ENCODE measurements around the gene HNRNPLL. TPM values are rescaled to one million over a fixed set of nuclear protein-coding genes. Genes with fewer than 3 reads are reported as not detected.
"Not testable (repeated sequence)": the region's sequence is repeated elsewhere in the genome, so short reads cannot be mapped to it uniquely, and the experiment has no call there.

HNRNPLL gene
- total RNA-seq, result 36.2 and 44.1 TPM in 2 replicates
- polyA plus RNA-seq (2012), result 24.6 TPM

DNA sequence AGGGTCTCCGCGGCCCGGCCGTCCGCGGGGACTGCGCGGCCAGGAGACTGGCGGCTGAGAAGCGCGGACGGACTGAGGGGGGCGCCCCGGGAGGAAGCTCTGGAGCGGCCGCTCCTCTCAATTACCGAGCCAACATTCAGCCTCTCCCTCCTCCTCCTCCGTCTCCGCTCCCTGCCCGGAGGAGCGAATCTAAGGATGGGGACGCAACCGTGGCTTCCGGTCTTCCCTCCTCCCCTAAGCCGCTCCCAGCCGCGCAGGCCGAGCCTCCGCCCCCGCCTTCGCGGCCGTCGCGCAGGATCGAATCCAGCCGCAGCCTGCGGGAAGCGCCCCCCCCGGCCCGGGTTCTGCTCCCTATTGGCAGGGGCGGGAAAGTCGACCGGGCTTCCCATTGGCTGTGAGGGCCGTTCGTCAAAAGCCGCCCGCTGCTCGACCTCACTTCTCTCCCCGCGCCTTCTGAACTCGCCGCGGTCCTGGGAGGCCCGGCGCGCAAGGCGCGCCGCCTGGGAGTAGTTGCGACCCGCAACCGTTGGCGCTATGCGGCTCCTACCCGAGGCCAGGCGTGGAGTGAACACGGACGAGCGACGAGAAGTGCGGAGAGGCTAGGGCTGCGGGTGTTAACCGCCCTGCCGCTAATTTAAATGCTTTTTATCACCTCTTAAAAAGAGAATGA lies at the start of gene HNRNPLL:
Gene HNRNPLL (minus strand): TSS at position 197 of the 670 bp plus-strand sequence. CDS start 302 bp downstream, outside the sequence.
- DNase-seq (ENCODE audit: low read depth), result peak; percentile 99

DNA sequence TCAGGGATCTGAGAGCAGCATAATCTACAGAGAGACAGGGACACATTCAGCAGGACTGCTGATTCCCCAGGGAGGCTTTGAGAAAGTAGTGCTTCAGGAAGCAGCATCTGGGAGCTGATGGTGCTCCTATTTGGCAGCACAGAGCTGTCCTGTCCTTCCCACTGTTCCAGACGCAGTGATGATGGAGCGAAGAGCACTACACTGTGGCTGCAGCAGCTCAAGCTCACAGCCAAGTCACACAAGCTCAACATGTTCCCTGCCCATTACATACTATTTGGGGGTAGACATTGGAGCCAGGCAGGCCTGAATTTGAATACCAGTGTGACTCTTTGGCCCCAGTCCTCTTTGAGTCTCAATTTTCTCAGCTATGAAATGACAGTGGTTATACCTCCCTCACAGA lies 48.0 kb upstream of the HNRNPLL start:
- no peak for DNase-seq (ENCODE audit: low read depth)

DNA sequence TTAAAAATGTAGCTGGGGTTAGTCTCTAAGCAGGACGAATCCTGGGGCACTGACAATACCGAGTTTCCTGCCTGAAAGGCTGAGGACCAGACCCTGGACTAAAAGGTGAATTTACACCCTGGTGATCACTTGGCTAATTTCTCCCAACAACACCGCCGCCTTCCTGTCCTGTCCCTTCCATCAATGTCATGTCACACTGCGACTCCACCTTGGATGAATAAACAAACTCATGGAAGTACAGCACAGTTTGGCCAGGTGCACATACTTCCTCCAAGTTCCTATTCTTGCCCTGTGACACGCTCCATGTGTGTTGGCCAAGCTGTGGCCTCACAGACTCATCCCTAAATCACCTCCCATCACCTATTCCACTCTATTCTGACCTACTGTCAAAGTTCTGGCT lies 47.3 kb upstream of the HNRNPLL start:
- no peak for DNase-seq (ENCODE audit: low read depth)

DNA sequence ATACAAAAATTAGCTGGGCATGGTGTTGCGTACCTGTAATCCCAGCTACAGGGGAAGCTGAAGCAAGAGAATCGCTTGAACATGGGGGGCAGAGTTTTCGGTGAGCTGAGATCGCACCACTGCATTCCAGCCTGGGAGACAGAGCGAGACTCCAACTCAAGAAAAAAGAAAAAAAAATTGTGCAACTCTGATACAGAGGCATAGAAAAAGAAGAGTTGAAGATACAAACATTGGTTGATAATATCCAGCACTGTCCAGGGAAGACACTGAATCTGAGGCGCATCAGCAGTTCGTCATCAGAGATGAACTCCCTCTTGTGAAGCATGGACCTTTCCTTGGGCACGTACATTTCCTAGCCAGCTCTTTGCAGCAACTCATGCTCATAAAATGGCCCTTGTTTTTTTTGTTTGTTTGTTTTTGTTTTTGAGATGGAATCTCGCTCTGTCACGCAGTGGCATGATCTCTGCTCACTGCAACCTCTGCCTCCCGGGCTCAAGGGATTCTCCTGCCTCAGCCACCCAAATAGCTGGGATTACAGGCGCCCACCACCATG lies 46.5 kb upstream of the HNRNPLL start:
- DNase-seq (ENCODE audit: low read depth), result no peak

DNA sequence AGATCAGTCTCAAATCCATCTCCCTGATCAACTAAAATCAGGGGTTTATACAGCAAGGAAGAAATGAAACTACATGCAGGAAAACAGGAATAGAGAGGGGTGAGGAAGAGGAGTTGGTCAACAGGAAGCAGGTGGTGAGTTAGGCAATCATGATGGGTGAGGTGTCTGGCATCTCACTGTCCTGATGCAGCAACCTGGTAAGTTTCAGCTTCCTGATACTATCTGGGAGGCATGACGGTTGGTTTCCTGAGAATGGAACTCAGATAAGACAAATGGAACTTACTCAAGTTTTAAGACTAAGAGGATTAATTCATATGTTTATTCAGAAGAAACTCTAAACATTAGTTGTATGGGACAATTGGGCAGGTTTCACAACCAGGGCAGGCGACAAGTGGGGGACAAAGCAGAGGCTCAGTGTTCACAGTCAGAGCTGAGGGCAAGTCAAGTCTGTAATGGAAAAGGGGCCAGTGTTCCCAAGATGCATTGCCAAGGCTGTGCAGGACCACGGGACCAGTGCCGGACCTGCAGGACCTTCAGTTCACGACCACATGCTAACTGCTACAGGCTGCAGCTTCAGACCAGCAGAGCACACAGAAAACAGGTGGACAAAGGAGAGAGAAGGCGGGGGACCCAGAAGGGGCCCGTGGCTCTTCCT lies 45.5 kb upstream of the HNRNPLL start:
- DNase-seq (ENCODE audit: low read depth), result no peak

DNA sequence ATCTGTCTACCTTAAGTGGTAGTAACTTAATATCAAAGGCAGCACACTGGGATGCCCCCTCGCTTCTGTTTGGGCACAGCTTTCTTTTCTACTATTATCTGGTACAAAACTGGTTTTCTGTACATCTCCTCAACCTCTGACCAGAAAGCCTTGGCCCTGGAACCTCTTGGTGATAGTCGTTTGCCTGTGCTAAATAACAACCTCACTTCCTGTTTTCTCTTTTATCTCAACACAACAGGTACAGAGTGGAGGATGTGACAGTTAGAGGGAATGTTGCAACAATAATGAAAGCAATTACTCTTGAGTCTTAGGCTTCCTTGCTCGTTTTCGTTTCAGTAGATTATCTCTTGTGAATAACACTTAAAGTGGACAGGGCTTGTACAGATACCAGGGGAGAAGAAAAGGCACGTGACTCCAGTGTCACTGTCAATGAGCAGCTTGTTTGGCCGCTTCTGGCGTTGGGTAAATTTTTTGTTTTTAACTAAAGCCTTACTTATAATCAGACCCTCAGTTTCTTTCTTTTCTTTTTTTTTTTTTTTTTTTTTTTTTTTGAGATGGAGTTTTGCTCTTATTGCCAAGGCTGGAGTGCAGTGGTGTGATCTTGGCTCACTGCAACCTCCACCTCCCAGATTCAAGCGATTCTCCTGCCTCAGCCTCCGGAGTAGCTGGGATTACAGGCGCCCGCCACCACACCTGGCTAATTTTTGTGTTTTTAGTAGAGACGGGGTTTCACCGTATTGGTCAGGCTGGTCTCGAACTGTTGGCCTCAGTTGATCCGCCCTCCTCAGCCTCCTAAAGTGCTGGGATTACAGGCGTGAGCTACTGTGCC lies 41.2 kb upstream of the HNRNPLL start:
- DNase-seq (ENCODE audit: low read depth), result not testable (repeated sequence)

DNA sequence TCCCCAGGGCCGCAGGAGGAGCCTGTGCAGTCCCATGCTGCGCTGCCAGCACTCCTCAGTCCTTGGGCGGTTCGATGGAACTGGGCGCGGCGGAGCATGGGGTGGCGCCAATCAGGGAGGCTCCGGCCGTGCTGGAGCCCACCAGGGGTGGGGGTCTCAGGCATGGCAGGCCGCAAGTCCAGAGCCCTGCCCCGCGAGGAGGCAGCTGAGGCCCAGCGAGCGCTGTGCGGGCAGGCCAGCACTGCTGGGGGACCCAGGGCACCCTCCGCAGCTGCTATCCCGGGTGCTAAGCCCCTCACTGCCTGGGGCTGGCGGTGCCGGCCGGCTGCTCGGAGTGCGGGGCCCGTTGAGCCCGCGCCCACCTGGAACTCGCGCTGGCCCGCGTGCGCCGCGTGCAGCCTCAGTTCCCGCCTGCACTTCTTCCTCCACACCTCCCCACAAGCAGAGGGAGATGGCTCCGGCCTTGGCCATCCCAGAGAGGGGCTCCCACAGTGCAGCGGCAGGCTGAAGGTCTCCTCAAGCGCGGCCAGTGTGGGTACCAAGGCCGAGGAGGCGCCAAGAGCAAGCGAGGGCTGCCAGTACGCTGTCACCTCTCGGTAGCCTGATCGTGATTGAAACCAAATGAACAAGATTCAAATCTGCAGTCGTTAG lies 40.4 kb upstream of the HNRNPLL start:
- no peak for DNase-seq (ENCODE audit: low read depth)

DNA sequence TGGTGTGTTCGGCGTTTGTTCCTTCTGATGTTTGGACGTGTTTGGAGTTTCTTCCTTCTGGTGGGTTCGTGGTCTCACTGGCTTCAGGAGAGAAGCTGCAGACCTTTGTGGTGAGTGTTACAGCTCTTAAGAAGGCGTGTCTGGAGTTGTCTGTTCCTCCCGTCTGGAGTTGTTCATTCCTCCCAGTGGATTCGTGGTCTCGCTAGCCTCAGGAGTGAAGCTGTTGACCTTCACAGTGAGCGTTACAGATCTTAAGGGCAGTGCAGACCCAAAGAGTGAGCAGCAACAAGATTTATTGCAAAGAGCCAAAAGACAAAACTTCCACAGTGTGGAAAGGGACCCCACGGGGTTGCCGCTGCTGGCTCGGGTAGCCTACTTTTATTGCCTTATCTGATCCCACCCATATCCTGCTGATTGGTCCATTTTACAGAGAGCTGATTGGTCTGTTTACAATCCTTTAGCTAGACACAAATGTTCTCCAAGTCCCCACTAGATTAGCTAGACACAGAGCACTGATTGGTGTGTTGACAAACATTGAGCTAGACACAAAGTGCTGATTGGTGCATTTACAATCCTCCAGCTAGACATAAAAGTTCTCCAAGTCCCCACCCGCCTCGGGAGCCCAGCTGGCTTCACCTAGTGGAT lies 39.8 kb upstream of the HNRNPLL start:
- DNase-seq (ENCODE audit: low read depth), result peak; percentile 22

DNA sequence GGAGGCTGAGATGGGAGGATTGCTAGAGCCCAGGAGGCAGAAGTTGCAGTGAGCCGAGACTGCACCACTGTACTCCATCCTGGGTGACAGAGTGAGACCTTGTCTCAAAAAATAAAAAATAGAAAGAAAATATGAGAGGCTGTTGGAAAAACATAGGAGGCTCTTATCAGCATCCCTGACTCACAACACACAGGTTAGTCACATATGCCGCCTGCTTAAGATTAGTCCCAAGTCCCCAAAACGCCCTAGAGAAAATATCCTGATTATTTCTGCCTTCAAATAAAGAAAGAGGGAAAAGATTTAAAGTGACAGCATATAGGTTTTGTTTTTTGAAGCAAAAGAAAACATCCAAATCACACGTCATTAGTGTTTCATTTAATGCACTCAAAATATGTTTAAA lies 33.3 kb upstream of the HNRNPLL start:
- no peak for DNase-seq (ENCODE audit: low read depth)

DNA sequence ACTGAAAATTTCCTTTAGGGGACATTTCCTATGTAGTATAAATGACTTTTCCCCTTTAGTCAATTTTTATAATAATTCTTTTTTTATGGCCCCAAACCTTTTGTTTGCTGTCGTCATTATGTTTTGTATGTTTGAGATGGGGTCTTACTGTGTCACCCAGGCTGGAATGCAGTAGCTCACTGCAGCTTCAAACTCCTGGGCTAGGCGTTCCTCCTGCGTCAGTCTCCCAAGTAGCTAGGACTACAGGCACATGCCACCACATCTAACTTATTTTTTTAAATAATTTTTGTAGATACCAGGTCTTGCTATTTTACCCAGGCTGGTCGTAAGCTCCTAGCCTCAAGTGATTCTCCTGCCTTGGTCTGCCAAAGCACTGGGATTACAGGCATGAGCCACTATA lies 32.4 kb upstream of the HNRNPLL start:
- no peak for DNase-seq (ENCODE audit: low read depth)

DNA sequence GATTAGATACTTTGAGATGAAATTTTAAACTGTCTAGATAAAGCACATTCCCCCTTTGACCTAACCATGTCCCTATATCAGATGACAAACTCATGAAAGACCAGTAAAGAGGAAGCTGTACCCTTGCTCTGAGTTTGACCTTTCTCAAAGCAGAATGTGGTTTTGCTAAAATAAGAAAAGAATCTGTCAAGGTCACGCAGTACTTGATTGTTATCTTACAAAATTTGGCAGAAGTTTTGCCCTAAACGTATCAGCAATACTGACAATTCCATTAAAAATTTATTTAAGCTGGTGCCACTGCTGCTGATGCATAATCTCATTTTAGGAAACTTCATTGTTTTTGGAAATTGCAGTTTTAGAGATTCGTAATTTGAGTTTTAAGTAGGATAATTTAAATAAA lies 32.0 kb upstream of the HNRNPLL start:
- DNase-seq (ENCODE audit: low read depth), result no peak

DNA sequence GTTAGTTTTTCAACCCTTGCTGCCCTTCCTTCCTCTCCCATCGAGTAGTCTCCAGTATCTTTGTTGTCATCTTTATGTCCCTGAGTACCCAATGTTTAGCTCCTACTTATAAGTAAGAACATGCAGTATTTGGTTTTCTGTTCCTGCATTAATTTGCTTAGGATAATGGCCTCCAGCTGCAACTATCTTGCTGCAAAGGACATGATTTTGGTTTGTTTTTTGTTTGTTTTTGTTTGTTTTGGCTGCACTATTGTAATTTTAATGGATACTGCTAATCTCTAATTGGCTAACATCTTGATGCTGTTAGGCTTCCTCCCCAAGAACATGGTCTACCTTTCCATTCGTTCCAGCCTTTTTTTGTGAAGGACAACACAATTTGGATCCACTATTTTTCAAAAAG lies 31.2 kb upstream of the HNRNPLL start:
- no peak for DNase-seq (ENCODE audit: low read depth)

DNA sequence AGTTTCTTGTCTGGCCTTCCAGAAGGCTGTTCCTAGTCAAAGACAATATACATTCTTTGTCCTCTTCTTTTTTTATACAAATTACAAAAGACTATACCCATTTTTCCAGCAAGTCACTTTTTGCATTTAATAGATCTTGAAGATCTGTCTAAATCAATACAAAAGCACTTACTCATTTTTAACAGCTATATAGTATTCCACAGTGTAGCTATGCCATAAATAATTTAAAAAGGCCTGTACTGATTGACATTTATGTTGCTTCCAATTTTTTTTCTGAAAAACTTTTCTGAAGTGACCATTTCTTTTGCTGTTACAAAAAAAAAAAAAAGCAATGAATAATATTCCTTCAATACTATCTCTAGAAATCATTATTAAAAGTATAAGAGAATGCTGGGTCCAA lies 30.3 kb upstream of the HNRNPLL start:
- DNase-seq (ENCODE audit: low read depth), result no peak

DNA sequence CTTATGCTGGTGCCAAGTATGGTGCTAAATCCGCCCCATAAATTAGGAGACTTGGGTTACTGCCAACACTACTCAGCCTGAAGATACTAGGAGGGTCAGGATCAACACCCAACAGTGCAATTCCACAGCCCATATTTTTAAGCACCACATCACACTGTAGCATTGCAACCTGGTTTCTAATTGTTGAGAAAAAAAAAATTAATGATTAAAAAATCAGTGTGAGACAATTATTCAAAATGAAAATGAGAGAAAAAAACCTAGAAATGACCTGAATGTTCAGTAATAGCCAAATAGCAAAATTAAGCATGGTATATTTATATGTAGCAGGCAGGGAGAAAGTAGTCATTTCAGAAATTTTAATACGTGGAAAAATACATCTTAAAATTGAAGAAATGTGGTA lies 29.2 kb upstream of the HNRNPLL start:
- no peak for DNase-seq (ENCODE audit: low read depth)

DNA sequence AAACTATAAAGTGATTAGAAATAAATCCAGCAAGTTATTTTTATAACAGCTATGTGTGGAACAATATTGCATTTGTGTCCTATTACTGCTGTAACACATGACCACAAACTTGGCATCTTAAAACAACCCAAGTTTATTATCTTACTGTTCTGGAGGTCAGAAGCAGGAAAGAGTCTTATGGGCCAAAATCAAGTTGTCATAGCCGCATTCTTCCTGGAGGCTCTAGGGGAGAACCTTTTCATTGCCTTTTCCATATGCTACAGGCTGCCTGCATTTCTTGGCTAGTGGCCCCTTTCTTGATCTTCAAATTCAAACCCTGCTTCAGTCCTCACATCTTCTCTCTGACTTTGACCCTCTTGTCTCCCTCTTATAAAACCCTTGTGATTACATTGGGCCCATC lies 27.0 kb upstream of the HNRNPLL start:
- DNase-seq (ENCODE audit: low read depth), result no peak

DNA sequence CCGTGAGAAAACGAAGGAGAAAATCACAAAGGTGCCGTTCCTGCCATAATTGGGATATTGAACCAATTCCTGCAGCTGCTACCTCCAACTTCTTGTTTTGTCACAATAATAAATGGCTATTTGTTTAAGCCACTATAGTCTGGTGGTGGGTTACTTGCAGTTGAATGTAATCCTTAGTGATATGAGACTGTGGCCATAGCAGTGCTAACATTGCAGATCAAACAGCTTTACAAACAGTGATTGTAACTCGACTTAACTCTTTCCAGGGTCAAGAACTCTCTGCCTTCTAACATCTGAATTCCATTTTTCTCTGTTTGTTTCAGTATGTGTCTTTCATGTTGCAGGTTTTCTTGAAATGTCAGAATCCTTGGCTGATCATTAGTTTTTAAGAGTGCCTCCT lies 24.7 kb upstream of the HNRNPLL start:
- DNase-seq (ENCODE audit: low read depth), result no peak

DNA sequence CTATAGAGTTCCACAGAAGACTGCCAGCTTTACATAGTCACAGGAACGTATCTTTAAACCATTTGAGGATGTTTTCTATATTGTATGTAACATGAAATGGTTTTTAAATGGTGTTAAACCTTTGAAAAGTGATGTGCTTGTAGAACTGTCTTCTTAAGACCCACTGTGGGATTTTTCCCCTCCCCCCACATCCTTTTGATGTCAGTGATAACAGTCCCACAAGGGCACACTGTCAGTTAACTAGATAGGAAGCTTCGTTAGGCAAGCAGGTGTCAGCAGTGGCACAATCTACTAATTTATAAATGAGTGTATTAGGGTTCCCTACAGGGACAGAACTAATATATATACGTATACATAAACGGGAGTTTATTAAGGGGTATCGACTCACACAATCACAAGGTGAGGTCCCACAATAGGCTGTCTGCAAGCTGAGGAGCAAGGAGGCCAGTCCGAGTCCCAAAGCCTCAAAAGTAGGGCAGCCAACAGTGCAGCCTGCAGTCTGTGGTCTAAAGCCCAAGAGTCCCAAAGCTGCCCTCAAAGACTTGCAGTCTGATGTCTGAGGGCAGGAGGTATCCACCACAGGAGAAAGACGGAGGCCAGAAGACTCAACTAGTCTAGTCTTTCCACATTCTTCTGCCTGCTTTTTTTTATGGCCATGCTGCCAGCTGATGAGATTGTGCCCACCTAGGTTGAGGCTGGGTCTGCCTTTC lies 23.8 kb upstream of the HNRNPLL start:
- DNase-seq (ENCODE audit: low read depth), result no peak

DNA sequence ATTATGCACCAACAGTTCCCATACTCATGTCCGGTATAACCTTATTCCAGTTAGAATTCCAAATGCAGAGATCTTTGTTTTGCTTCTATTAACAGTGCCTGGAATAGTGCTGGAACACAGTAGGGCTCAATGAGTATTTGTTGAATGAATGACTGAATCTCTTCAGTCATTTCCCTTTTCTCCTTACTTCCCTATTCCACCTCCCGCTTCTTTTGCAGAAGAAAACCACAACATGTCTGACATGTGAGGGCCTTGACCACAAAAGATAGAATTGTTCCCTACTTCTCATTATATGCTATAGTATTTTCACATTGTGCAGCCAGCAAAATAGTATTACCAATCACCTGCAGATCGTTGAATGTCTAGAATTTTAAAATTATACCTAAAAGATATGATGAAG lies 19.5 kb upstream of the HNRNPLL start:
- no peak for DNase-seq (ENCODE audit: low read depth)

DNA sequence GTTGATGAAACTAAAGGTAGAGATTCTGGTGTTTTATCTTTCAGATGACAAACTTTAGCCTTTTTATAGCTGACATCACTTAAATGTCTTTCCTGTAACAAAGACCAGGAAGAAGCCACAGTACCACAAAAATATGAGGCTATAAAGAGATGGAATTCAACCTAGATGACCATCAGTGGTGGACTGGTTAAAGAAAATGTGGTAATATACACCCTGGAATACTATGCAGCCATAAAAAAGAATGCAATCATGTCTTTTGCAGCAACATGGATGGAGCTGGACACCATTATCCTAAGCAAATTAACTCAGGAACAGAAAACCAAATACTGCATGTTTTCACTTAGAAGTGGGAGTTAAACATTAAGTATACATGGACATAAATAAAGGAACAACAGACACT lies 18.3 kb upstream of the HNRNPLL start:
- DNase-seq (ENCODE audit: low read depth), result no peak

DNA sequence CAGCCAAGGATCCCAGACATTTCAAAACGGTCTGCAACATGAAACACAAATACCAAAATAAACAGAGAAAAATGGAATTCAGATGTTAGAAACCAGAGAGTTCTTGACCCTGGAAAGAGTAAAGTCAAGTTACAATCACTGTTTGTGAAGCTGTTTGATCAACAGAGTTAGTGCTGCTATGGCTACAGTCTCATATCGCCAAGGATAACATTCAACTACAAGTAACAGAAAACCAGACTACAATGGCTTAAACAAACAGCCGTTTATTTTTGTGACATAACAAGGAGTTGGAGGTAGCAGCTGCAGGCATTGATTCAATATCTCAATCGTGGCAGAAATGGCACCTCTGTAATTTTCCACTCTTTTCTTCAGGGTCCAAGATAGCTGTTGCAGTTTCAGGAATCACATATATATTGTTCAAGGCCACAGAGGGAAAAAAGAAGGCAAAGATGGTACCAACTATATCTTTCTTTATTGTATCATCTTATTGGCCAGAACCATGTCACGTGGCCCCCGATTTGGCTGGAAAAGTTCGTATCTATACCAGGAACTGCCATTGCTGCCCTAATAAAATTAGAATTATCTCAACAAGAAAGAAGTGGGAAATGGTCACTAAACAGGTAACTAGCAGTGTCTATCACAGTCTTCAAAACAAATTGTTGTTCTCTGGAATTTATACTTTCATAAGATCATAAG lies 17.7 kb upstream of the HNRNPLL start:
- peak; percentile 63 for DNase-seq (ENCODE audit: low read depth)

All from myocyte (in vitro differentiated cells).